ENCODE results near the gene CACUL1.
"Not testable (repeated sequence)": the region's sequence is repeated elsewhere in the genome, so short reads cannot be mapped to it uniquely, and the experiment has no call there.

Gene CACUL1

DNA sequence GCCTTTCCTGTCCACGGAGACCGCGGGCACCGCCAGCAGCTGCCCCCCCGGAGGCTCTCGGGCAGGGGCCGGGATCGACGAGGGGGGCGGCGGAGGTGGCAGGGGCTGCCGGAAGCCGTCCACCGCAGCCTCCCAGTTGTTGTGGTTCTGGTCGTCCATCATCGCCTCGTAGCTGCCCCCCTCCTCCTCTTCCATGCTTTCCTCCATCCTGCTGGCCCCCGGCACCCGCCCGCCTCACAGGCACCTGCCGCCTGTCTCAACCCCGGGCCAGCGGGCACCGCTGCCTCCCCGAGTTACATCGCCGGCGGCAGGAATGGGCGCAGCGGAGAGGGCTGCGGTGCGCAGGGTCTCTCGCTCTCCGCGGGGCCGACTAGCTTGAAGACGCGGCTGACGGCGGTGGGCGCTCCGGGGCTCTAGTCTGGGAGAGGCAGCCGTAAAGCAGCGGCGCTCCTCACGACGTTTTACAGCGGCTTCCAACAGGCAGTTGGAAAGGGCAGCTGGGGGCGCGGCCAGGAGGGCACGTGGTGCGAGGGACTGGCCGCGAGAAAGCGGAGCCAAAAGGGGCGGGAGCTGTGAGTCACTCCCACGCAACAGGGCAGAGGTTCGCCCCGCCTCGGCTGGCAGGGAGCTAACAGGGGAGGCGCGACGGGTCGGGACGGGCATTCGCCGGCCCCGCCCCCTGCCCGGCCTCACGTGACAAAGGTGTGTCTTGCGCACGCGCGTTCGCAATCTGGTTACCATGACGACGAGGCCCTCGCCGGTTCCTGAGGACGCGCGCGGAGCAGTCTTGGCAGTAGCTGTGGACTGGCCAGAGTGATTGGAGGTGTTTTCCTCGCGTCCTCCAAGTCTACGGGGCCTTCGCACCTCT lies at the start of gene CACUL1:
Gene CACUL1 (minus strand): TSS at position 415 of the 868 bp plus-strand sequence. CDS start 208 bp downstream, at position 207.
- DNase-seq: peak; percentile 96

DNA sequence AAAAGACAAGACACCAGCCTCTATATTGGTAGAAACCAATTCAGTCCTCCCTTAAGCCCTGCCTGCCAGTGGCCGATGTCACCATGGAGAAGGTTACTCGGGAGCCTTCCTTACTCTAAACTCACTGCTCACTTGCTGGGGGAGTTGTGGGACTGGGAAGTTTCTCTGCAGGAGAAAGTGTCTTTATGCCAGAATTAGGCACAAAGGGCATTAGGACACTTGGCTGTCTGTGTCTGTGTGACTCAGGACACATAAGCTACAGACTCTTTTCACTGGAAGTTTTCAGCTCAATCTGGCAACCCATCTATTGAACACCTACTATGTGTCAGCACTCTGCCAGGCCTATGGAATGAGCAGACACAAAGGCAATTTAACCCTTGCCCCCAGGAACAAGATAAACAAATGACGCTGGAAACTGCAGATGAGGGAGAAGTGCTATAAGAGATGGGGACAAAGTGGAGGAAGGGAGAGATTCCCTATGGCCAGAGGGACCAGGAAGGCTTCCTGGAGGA lies 49.5 kb upstream of the CACUL1 start:
- DNase-seq: no peak

DNA sequence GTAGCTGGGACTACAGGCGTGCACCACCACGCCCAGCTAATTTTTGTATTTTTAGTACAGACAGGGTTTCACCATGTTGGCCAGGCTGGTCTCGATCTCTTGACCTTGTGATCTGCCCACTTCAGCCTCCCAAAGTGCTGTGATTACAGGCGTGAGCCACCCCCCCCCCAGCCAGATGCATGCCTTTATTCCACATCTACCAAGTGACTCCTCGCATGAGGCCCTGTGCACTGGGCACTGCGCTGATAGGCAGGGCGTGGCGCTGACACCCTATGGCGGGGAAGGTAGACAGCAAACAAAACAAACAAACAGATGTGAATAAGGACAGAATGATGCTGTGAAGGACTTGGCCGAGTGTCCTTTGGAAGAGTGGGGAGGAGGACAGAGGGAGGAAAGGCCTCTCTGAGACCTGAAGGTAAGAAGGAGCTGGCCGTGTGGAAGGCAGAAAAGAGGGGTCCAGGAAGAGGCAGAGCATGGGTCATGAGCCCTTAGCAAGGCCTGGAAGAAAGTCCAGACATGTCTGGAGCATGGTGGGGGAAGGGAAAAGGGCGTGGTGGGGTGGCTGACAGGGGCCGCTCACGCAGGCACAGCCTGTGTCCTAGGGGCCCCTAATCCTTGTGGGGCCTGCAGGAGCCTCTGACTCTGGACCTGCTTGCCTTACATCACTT lies 47.5 kb upstream of the CACUL1 start:
- DNase-seq: no peak

DNA sequence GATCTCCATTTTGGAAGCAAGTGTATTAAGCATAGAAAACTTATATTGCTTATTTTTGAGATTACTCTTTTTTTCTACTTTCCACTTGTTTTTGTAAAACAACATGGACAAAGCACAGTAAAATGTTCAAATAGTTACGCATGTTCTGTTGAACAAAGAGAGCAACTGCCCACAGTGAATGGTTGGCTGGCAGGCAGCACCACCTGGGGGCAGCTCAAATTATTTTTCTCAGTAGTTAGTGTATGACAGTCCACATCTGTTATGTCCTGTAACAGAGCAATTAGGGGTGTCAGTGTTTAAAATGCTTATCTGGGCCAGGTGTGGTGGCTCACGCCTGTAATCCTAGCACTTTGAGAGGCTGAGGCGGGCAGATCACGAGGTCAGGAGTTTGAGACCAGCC lies 46.1 kb upstream of the CACUL1 start:
- no peak for DNase-seq

DNA sequence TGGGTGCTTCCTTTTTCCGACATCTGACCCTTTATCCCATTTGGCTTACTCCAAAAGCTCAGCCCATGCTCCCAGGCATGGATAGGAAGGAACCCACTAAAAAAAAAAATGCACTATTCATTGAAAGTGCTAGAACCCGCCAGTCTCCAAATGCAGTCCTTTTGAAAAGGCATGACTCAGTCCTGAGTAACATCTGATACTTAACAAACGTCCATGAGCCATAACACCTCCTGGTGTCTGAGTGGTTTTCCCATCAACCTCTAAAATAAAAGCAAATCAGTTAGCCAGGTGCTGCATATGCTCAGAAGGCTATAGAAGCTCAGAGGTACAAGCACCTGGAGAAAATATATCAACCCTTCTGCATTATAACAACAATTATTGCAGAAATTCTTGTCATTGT lies 45.0 kb upstream of the CACUL1 start:
- DNase-seq: no peak

DNA sequence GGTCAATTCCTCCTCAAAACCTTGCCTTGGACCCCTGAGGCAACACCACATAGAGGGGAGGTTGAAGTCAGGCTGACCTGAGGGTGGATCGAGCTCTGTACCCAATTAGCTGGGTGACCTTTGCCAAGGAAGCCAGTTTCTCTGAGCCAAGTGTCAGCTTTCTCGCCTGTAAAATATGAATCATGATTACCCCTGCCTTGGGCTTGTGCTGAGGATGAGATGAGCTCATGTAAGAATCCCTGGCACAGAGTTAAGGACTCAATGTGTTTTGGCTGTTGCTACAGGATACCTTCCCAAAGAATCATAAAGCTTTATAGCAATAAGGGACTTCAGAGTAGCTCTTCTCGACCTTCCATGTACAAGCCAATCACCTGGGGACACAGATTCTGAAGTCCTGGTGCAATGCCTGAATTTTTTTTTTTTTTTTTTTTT lies 43.5 kb upstream of the CACUL1 start:
- no peak for DNase-seq

DNA sequence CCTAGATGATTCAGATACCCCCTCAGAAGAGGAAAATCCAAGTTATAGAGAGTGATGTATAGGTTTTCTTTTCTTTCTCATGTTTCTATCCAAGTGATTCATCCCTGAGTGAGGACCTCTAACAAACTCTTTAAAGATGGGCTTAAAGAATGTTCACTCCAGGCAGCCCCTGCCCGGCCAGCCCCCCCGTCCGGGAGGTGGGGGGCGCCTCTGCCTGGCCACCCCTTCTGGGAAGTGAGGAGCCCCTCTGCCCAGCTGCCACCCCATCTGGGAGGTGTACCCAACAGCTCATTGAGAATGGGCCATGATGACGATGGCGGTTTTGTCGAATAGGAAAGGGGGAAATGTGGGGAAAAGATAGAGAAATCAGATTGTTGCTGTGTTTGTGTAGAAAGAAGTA lies 40.2 kb upstream of the CACUL1 start:
- not testable (repeated sequence) for DNase-seq

DNA sequence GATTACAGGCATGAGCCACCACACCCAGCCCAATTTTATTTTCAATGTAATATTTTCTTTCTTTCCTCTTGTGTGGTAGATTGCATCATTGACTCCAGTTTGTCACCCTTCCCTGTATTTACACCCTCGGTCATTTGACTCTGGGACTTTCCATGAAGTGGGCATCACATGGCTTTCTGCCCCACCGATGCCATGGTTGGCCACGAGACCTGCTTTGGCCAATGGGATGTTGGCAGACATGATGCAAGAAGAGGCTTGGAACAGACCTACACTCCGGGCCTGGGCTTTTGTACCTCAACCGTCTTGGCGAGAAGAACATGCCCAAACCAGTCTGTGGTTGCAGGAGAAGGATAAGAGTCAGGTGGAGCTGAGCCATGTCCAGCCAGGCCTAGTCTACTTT lies 38.8 kb upstream of the CACUL1 start:
- no peak for DNase-seq

DNA sequence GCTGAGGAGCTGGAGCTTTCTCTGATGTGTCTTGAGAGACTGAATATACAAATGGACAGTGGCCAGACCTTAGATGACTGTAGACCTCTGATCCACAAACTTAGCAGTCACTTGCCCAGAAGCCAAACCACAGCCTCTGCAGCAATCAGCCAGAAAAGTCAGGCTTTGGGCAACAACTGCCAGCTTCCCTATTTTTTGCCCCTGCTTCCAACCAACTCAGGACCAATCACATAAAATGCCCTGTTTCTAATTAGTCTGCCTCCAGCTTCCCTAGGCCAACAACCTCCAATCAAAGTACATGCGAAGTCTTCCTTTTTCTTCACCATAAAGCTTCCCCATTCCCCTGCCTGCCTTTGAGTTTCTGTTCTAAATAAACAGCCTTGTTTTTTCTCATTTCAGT lies 37.8 kb upstream of the CACUL1 start:
- DNase-seq: no peak

DNA sequence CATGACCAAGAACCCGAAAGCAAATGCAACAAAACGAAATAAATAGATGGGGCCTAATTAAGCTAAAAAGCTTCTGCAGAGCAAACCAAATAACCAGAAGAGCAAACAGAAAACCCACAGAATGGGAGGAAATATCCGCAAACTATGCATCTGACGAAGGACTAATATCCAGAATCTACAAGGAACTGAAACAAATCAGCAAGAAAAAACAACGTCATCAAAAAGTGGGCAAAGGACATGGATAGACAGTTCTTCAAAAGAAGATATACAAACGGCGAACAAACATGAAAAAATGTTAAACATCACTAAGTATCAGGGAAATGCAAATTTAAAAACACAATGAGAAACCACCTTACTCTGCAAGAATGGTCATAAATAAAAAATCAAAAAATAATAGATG lies 35.3 kb upstream of the CACUL1 start:
- DNase-seq: no peak

DNA sequence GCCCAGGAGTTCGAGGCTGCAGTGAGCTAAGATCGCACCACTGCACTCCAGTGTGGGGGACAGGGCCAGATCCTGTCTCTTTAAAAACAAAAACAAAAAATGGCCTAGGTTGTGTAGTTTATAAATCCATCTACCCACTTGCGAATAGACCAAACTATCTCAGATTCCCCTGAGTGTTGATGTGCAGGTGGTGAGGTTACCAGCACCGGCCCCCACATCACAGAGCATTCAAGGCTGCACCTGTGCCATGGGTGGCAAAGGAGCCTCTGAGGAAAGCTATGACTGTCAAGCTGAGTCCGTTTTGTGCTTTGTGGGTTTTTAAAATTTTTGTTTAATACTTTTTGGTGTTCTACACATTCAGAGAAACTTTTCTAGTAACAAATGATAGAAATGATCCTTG lies 30.8 kb upstream of the CACUL1 start:
- no peak for DNase-seq

DNA sequence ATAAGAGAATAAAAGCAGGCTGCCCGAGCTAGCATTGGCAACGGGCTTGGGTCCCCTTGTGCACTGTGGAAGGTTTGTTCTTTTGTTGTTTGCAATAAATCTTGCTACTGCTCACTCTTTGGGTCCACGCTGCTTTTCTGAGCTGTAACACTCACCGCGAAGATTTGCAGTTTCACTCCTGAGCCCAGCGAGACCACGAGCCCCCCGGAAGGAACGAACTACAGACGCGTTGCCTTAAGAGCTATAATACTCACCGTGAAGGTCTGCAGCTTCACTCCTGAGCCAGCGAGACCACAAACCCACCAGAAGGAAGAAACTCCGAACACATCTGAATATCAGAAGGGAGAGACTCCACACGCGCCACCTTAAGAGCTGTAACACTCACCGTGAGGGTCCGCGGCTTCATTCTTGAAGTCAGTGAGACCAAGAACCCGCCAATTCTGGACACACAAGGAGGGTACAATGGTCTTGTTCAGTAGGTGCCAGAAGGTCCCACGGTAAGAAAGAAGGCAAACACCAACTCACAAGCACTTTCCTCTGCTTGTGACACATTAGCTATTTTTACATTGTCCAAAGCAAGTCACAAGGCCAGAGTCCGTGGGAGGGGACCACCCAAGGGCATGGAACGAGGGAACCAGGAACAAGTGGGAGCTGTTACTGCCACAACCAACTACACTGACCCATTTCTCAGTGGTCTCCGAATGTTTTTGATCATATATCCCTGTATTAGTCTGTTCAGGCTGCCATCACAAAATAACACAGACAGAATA lies 29.2 kb upstream of the CACUL1 start:
- no peak for DNase-seq

DNA sequence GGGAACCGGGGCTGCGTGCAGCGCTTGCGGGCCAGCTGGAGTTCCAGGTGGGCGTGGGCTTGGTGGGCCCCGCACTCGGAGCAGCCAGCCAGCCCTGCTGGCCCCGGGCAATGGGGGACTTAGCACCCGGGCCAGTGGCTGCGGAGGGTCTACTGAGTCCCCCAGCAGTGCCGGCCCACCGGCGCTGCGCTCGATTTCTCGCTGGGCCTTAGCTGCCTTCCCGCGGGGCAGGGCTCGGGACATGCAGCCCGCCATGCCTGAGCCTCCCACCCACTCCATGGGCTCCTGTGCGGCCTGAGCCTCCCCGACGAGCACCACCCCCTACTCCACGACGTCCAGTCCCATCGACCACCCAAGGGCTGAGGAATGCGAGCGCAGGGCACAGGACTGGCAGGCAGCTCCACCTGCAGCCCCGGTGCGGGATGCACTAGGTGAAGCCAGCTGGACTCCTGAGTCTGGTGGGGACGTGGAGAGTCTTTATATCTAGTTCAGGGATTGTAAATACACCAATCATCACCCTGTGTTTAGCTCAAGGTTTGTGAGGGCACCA lies 28.2 kb upstream of the CACUL1 start:
- DNase-seq: not testable (repeated sequence)

DNA sequence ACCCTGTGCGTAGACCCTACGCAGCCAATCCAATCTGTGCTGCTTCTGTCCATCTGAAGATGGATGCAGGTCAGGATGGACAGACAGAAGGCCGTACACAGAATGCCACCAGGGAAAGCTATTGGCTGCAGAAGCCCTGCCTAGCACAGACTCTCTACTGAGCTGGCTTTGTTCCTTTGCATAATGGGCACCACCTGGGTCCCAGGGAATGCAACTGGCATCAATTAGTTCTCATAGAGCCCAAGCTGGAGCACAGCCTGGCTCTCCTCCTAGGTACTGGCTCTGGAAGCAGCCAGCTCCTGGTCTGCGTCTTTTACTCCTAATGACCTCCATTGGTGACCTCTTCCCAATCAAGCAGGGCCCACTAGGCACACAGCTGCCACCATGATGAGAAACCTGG lies 26.8 kb upstream of the CACUL1 start:
- DNase-seq: no peak

DNA sequence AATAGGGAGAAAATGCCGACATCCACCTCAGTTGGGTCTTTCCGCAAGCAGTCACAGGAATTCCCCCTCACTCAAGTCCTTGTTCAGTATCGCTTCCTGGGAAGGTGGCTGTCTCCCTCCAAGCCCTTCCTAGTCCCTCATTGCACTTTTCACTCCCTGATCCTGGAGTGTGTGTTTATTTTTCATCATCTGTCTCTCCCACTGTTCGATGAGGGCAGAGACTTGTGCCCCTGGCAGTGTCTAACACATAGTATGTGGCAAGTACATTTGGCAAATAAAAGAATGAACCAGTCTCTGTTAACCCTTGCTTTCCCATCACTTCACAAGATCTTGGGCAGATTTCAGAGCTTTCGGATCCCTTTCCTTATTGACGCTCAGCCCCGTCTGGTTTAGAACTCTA lies 24.0 kb upstream of the CACUL1 start:
- DNase-seq: no peak

DNA sequence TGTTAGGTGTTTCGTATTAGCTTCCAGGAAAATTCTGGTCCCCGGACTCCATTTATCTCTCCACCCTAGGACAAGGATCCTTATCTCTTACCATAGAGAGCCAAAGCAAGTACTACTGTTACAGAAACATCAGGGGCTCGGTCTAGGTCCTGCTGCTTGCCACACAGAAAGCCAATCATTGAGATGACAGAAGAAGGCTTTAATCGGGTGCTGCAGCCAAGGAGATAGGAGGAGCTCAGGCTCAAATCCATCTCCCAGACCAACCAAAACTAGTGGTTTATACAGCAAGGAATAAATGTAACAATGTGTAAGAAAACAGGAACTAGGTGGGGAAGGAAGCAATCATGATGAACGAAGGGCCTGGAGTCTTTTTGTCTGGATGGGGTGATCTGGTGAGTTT lies 22.2 kb upstream of the CACUL1 start:
- DNase-seq: no peak

DNA sequence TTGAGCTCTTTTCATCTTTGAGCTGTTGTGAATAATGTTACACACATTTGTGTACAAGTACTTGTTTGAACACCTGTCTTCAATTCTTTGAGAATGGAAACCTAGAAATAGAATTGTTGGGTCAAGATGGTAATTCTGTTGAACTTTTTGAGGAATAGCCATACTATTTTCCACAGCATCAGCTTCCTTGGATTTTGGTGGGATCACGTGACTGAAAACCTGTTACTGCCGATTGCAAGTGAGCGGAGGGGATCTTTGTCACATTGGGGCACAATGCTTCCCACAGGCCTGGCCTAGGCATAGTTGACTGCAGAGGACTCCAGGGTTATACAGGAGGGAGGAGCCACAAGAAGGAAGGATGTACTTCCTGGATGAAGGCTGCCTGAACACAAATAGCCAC lies 21.3 kb upstream of the CACUL1 start:
- DNase-seq: no peak

DNA sequence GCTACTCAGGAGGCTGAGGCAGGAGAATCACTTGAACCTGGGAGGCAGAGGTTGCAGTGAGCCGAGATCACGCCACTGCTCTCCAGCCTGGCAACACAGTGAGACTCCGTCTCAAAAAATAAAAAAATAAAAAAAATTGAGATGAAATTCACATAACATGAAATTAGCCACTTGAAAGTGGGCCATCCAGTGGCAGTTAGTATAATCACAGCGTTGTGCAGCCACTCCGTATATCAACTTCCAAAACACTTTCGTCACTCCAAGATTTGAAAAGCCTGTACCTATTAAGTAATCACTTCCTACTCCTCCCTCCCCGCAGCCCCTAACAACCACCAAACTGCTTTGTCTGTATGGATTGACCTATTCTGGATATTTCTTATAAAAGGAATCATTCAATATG lies 20.7 kb upstream of the CACUL1 start:
- no peak for DNase-seq

DNA sequence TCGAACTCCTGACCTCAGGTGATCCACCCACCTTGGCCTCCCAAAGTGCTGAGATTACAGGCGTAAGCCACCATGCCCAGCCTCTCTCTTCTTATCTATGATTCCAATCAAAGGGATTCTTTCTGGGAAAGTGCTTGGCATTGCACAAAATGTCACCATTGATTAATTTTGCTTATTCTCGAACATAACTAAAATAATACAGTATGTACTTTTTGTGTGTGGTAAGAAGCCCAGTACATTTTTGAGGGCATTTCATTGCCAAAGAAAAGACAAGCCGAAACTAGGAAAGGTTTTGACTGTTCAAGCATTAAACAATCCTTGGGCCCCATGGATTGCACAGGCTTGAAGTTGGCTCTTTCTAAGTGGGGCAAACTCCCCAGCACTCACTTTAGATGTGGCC lies 18.3 kb upstream of the CACUL1 start:
- no peak for DNase-seq

DNA sequence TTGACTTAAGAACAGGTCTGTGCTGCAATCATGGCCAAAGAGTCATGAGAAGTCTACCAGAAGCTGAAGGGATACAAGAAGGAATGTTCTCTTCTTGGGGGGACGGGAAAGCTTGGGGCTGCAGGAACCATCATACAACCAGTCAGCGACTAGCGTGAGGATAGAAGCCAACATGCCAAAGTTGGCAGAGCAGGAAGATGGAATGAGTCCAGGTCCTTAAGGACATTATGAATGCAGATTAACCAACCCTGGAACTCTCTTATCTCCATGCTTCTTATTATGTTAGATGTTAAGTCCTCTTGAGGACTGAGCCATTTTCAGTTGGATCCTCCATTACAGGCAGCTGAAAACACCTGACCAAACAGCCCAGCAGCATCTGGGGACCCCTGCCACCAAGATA lies 17.2 kb upstream of the CACUL1 start:
- no peak for DNase-seq

DNA sequence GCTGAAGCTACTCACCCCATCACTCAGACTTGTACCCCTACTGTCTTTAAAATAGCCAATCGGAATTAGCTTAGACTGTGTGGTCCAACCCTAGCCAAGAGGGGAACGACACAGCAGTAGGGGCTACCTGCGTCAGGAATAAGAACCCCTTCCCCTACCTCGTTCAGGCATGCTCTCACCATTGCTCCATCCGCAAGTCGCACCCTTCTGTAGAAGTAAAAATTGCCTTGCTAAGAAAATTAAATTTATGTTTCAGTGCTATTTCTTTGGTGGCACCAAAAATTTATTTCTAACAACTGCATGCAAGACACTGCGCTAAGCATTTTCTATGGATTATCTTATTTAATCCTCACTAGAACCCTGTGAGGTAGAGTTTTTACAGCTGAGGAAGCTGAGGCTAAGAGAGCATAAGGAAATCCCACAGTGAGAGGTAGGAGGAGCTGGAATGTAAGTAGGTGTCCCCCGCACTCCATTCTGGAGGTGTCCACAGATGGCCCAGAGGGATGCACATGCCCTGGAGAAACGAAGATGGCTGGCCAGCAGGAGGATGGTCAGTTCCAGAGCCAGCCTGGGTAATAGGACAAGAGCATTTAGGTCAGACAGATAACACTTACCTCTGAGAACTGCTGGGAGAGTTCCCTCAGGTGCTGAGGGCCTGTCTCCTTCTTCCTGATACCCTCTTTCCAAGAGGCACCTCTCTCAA lies 15.3 kb upstream of the CACUL1 start:
- DNase-seq: no peak
